HepG2 (cell line): Measurements from ENCODE around the gene PPARA. TPM values are rescaled to one million over a fixed set of nuclear protein-coding genes. Genes with fewer than 3 reads are reported as not detected.

Experiments
- CENPX ChIP-seq: sonication (generic); formaldehyde crosslinking; IDR thresholded peaks from 2 replicates; pipeline ENCODE4 v1.9.0; 2021; ENCODE audit warnings: mild to moderate bottlenecking, missing genetic modification reagents, moderate library complexity
- EHMT2 ChIP-seq: fragments of 200-600 bp; sonication (generic); IDR thresholded peaks from 2 replicates; pipeline ENCODE4 v1.7.0; 2017; ENCODE audit warnings: antibody characterized with exemption, low read depth, low read length, borderline replicate concordance
- KAT8 ChIP-seq: IDR thresholded peaks from 2 replicates; pipeline ENCODE4 v1.6.1; 2016; ENCODE audit warnings: missing genetic modification reagents, missing compliant biosample characterization
- MAFG ChIP-seq: sonication (generic); formaldehyde crosslinking; IDR thresholded peaks from 2 replicates; pipeline ENCODE4 v1.5.1; 2020; ENCODE audit warnings: mild to moderate bottlenecking, missing genetic modification reagents
- MTA1 ChIP-seq: sonication (generic); formaldehyde crosslinking; IDR thresholded peaks from 2 replicates; pipeline ENCODE4 v1.4.0; 2020; ENCODE audit warnings: missing genetic modification reagents, mild to moderate bottlenecking, borderline replicate concordance
- PHB2 ChIP-seq: fragments of 450-650 bp; IDR thresholded peaks from 2 replicates; pipeline ENCODE4 v1.6.1; 2018; ENCODE audit not compliant: partially characterized antibody
- PHF8 ChIP-seq: sonication (generic); formaldehyde crosslinking; IDR thresholded peaks from 2 replicates; pipeline ENCODE4 v1.5.0; 2020; ENCODE audit warnings: missing genetic modification reagents
- PRMT3 ChIP-seq: sonication (generic); formaldehyde crosslinking; IDR thresholded peaks from 2 replicates; pipeline ENCODE4 v1.8.1; 2022; ENCODE audit warnings: low read depth, mild to moderate bottlenecking, moderate library complexity, missing genetic modification reagents, borderline replicate concordance
- RFXAP ChIP-seq: sonication (generic); formaldehyde crosslinking; IDR thresholded peaks from 2 replicates; pipeline ENCODE4 v1.4.0; 2020; ENCODE audit warnings: missing genetic modification reagents, borderline replicate concordance
- RORA ChIP-seq: sonication (generic); formaldehyde crosslinking; IDR thresholded peaks from 2 replicates; pipeline ENCODE4 v1.5.0; 2020; ENCODE audit warnings: mild to moderate bottlenecking, missing genetic modification reagents, moderate library complexity
- SP140L ChIP-seq: sonication (generic); formaldehyde crosslinking; IDR thresholded peaks from 2 replicates; pipeline ENCODE4 v1.4.0; 2020; ENCODE audit warnings: missing genetic modification reagents, borderline replicate concordance
- SRSF9 ChIP-seq: fragments of 200-400 bp; formaldehyde crosslinking; IDR thresholded peaks from 2 replicates; pipeline ENCODE4 v1.6.1; 2018; ENCODE audit warnings: borderline replicate concordance, mild to moderate bottlenecking, low read depth, low read length; ENCODE audit not compliant: insufficient read depth, poor library complexity, severe bottlenecking
- ZBTB42 ChIP-seq: sonication (generic); formaldehyde crosslinking; IDR thresholded peaks from 2 replicates; pipeline ENCODE4 v1.5.0; 2020; ENCODE audit warnings: mild to moderate bottlenecking, missing genetic modification reagents
- ZC3H4 ChIP-seq: sonication (generic); formaldehyde crosslinking; IDR thresholded peaks from 2 replicates; pipeline ENCODE4 v1.4.0; 2020; ENCODE audit warnings: missing genetic modification reagents, borderline replicate concordance
- ZKSCAN5 ChIP-seq: sonication (generic); formaldehyde crosslinking; IDR thresholded peaks from 2 replicates; pipeline ENCODE4 v1.5.1; 2020; ENCODE audit warnings: mild to moderate bottlenecking, missing genetic modification reagents
- ZMYM2 ChIP-seq: sonication (generic); formaldehyde crosslinking; IDR thresholded peaks from 2 replicates; pipeline ENCODE4 v1.8.0; 2022; ENCODE audit warnings: mild to moderate bottlenecking, missing genetic modification reagents
- ZNF501 ChIP-seq: sonication (generic); formaldehyde crosslinking; IDR thresholded peaks from 2 replicates; pipeline ENCODE4 v1.5.1; 2020; ENCODE audit warnings: mild to moderate bottlenecking, moderate library complexity, missing genetic modification reagents
- ZNF557 ChIP-seq: sonication (generic); formaldehyde crosslinking; IDR thresholded peaks from 2 replicates; pipeline ENCODE4 v1.4.0; 2020; ENCODE audit warnings: missing genetic modification reagents
- ZNF614 ChIP-seq: IDR thresholded peaks from 2 replicates; pipeline ENCODE4 v1.6.1; 2018; ENCODE audit warnings: missing biosample characterization, missing genetic modification reagents, inconsistent platforms, borderline replicate concordance
- ZNF740 ChIP-seq: sonication (generic); formaldehyde crosslinking; IDR thresholded peaks from 2 replicates; pipeline ENCODE4 v1.4.0; 2020; ENCODE audit warnings: missing genetic modification reagents
- ZNF768 ChIP-seq: sonication (generic); formaldehyde crosslinking; IDR thresholded peaks from 2 replicates; pipeline ENCODE4 v1.4.0; 2020; ENCODE audit warnings: missing genetic modification reagents
- ZNF788 ChIP-seq: sonication (generic); formaldehyde crosslinking; IDR thresholded peaks from 2 replicates; pipeline ENCODE4 v1.5.0; 2020; ENCODE audit warnings: mild to moderate bottlenecking, missing genetic modification reagents, borderline replicate concordance
- ZSCAN9 ChIP-seq: IDR thresholded peaks from 2 replicates; pipeline ENCODE4 v1.6.1; 2016; ENCODE audit warnings: borderline replicate concordance
- polyA plus RNA-seq, 8 experiments: library from polyadenylated mRNA; depleted of rRNA in 3 of 8; stranded (reverse) in 7 of 8; unstranded in 1 of 8; fragments of >200 nt; fragmentation: Illumina TruSeq in 4 of 8; extraction: Trizol in 4 of 8; gene quantifications; 2 replicates each; pipeline versions ENCODE4 v1.2.1 to v1.2.3, GENCODE V29; 2011 to 2016; ENCODE audit warnings: low read depth in 4 of 8, missing spikeins in 1 of 8, mixed read lengths in 1 of 8; ENCODE audit not compliant: insufficient read depth in 1 of 8
- total RNA-seq, 5 experiments: library from RNA; depleted of rRNA; stranded (reverse); fragments of >200 nt; fragmentation: Illumina TruSeq; extraction: Trizol; gene quantifications; 2 replicates each; pipeline ENCODE4 v1.2.3, GENCODE V29; 2016; ENCODE audit warnings: low read depth in 1 of 5
- TF ChIP-seq, protein P1 (sequence below): sonication (generic); formaldehyde crosslinking; conservative IDR thresholded peaks from 2 replicates; pipeline ENCODE4 v1.4.0; 2020; ENCODE audit warnings: mild to moderate bottlenecking, missing genetic modification reagents, moderate library complexity
- TF ChIP-seq, protein P2 (sequence below): sonication (generic); formaldehyde crosslinking; IDR thresholded peaks from 2 replicates; pipeline ENCODE4 v1.5.0; 2020; ENCODE audit warnings: missing genetic modification reagents, mild to moderate bottlenecking, borderline replicate concordance
- TF ChIP-seq, protein P3 (sequence below): sonication (generic); formaldehyde crosslinking; IDR thresholded peaks from 2 replicates; pipeline ENCODE4 v1.5.0; 2020; ENCODE audit warnings: missing genetic modification reagents, mild to moderate bottlenecking, borderline replicate concordance

The PPARA gene
- total and polyA plus RNA-seq, 2 of the 13 experiments (the other 11 are each of a cell fraction or from before 2014, with no cell fraction given), result 18.2 to 24.7 TPM

DNA sequence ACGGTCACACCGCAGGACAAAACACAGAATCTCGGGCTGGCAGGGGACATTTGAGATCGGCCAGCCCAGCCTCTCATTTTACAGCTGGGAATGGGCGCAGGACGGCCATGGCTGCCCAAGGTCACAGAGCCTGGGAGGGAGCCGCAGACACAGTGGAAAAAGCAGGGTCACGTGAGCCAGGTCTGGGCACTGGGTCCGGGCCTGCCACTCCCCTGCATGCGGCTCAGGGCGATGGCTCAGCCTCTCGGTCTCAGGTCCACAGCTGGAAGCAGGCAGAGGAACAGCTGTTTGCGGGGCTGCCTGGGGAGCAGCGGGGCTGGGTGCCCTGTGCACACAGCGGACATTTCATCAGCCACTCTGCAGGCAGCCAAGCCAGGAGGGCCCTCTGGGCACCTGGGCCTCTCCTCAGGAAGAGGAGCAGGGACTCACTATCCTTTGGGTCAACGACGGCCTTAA lies 10.4 kb upstream of the PPARA start (continued):
- TF ChIP-seq ZNF557 (CRISPR knock-in tag) (no peak), RORA (CRISPR knock-in tag) (no peak), MAFG (no peak), ZC3H4 (no peak), ZBTB42 (CRISPR knock-in tag) (peak; percentile 91), PHF8 (CRISPR knock-in tag) (peak; percentile 43; the same call in 1 of the 2 replicates), RFXAP (no peak), ZNF614 (CRISPR knock-in tag) (no peak), KAT8 (CRISPR knock-in tag) (0 out of 2 replicates have a peak, but pooled peaks have one; percentile 44), ZKSCAN5 (CRISPR knock-in tag) (no peak), PHB2 (no peak), SRSF9 (no peak), CENPX (CRISPR knock-in tag) (no peak), ZMYM2 (no peak), EHMT2 (no peak), ZNF788 (CRISPR knock-in tag) (no peak; the same call in 1 of the 2 replicates), MTA1 (CRISPR knock-in tag) (peak; percentile 73; the same call in 1 of the 2 replicates), ZNF501 (CRISPR knock-in tag) (peak; percentile 45; the same call in 1 of the 2 replicates), ZSCAN9 (CRISPR knock-in tag) (0 out of 2 replicates have a peak, but pooled peaks have one; percentile 46), ZNF768 (CRISPR knock-in tag) (peak; percentile 43; the same call in 1 of the 2 replicates), SP140L (CRISPR knock-in tag) (no peak), ZNF740 (CRISPR knock-in tag) (no peak), PRMT3 (CRISPR knock-in tag) (no peak)
- TF ChIP-seq, protein P1, sequence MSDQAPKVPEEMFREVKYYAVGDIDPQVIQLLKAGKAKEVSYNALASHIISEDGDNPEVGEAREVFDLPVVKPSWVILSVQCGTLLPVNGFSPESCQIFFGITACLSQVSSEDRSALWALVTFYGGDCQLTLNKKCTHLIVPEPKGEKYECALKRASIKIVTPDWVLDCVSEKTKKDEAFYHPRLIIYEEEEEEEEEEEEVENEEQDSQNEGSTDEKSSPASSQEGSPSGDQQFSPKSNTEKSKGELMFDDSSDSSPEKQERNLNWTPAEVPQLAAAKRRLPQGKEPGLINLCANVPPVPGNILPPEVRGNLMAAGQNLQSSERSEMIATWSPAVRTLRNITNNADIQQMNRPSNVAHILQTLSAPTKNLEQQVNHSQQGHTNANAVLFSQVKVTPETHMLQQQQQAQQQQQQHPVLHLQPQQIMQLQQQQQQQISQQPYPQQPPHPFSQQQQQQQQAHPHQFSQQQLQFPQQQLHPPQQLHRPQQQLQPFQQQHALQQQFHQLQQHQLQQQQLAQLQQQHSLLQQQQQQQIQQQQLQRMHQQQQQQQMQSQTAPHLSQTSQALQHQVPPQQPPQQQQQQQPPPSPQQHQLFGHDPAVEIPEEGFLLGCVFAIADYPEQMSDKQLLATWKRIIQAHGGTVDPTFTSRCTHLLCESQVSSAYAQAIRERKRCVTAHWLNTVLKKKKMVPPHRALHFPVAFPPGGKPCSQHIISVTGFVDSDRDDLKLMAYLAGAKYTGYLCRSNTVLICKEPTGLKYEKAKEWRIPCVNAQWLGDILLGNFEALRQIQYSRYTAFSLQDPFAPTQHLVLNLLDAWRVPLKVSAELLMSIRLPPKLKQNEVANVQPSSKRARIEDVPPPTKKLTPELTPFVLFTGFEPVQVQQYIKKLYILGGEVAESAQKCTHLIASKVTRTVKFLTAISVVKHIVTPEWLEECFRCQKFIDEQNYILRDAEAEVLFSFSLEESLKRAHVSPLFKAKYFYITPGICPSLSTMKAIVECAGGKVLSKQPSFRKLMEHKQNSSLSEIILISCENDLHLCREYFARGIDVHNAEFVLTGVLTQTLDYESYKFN (CRISPR knock-in tag), result peak; percentile 39; the same call in 1 of the 2 replicates
- TF ChIP-seq, protein P2, sequence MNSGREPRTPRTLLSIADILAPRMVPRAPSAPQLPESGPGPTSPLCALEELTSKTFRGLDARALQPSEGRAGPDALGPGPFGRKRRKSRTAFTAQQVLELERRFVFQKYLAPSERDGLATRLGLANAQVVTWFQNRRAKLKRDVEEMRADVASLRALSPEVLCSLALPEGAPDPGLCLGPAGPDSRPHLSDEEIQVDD (CRISPR knock-in tag), result no peak
- TF ChIP-seq, protein P3, sequence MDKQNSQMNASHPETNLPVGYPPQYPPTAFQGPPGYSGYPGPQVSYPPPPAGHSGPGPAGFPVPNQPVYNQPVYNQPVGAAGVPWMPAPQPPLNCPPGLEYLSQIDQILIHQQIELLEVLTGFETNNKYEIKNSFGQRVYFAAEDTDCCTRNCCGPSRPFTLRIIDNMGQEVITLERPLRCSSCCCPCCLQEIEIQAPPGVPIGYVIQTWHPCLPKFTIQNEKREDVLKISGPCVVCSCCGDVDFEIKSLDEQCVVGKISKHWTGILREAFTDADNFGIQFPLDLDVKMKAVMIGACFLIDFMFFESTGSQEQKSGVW, result no peak
